D721Med (cell line): ENCODE data around the gene GPR146.
"Not testable (repeated sequence)": the region's sequence is repeated elsewhere in the genome, so short reads cannot be mapped to it uniquely, and the experiment has no call there.

Source experiments
- DNase-seq: peaks from one replicate; pipeline ENCODE4 v3.0.0; 2011; ENCODE audit warnings: low spot score; ENCODE audit not compliant: insufficient read length
- FAIRE-seq: peaks from 2 replicates; lab custom pipeline; 2011; peaks lifted over from hg19 to GRCh38; lab: Jason Lieb, UNC
- TF ChIP-seq, protein P1 (sequence below): IDR thresholded peaks from 2 replicates; pipeline ENCODE4 v1.5.1; 2012; ENCODE audit warnings: mild to moderate bottlenecking, control low read depth; ENCODE audit not compliant: insufficient read depth; ENCODE audit errors: missing control alignments

The GPR146 gene

DNA sequence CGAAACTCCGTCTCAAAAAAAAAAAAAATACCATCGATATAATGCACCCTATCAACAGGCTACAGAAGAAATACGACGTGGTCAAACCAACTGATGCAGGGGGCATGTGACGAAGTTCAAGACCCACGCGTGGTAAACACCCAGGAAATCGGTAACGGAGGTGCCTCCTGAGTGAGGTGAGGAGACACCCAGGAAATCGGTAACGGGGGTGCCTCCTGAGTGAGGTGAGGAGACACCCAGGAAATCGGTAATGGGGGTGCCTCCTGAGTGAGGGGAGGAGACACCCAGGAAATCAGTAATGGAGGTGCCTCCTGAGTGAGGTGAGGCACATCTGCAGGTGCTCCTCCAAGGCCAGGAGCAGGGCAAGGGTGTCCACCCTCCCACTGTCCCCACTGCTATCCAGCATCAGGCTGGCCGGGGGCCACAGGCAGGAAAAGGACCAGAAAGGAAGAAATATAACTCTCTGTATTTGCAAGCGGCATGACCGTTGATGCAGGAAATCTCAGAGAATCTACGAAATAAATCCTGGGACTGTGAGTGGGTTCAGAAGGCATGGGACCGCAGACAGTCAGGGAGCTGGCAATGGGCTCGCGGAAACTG lies 10.7 kb upstream of the GPR146 start:
- no peak for FAIRE-seq
- TF ChIP-seq, protein P1, sequence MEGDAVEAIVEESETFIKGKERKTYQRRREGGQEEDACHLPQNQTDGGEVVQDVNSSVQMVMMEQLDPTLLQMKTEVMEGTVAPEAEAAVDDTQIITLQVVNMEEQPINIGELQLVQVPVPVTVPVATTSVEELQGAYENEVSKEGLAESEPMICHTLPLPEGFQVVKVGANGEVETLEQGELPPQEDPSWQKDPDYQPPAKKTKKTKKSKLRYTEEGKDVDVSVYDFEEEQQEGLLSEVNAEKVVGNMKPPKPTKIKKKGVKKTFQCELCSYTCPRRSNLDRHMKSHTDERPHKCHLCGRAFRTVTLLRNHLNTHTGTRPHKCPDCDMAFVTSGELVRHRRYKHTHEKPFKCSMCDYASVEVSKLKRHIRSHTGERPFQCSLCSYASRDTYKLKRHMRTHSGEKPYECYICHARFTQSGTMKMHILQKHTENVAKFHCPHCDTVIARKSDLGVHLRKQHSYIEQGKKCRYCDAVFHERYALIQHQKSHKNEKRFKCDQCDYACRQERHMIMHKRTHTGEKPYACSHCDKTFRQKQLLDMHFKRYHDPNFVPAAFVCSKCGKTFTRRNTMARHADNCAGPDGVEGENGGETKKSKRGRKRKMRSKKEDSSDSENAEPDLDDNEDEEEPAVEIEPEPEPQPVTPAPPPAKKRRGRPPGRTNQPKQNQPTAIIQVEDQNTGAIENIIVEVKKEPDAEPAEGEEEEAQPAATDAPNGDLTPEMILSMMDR, result no peak
- DNase-seq, result no peak

DNA sequence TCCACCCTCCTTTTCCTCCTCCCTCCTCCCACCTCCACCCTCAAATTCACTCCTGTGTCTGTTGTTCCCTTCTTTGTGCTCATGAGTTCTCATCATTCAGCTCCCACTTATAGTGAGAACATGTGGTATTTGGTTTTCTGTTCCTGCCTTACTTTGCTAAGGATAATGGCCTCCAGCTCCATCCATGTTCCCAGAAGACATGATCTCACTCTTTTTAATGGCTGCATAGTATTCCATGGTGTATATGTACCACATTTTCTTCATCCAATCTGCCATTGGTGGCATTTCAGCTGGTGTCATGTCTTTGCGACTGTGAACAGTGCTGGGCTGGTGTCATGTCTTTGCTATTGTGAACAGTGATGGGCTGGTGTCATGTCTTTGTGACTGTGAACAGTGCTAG lies 9.6 kb upstream of the GPR146 start:
- not testable (repeated sequence) for FAIRE-seq, DNase-seq

DNA sequence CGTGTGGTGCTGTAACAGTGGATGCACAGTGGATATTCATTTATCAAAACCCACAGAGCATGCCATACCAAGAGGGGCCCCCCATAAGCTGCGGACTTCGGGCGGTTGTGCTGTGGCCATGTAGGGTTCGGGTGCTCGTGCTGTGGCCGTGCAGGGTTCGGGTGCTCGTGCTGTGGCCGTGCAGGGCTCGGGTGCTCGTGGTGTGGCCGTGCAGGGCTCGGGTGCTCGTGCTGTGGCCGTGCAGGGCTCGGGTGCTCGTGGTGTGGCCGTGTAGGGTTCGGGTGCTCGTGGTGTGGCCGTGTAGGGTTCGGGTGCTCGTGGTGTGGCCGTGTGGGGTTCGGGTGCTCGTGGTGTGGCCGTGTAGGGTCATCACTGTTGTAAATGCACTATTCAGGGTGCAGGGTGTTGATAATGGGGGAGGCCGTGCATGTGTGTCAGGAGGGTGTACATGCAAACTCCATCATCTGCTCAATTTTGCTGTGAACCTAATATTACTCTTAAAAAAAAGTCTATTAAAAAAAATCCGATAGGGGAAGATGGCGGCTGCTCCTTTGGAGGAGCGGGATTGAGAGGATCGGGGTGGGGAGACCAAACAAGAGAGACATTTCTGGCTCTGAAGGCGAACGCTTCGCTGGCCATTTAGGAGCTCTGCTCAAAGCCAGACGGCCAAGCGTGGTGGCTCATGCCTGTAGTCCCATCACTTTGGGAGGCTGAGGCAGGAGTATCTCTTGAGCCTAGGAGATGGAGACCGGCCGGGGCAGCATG lies 8.0 kb upstream of the GPR146 start:
- not testable (repeated sequence) for FAIRE-seq, DNase-seq

DNA sequence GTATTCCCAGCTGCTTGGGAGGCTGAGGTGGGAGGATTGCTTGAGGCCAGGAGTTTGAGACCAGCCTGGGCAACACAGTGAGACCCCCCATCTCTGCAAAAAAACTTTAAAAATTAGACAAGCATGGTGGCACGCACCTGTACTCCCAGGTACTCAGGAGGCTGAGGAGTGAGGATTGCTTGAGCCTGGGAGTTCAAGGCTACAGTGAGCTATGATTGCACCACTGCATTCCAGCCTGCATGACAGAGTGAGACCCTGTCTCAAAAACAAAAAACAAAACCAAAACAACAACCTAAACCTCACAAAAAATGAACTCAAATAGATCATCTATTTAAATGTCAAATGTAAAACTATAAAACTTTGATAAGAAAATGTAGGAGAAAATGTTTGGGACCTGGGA lies 4.1 kb upstream of the GPR146 start:
- FAIRE-seq, DNase-seq: not testable (repeated sequence)

DNA sequence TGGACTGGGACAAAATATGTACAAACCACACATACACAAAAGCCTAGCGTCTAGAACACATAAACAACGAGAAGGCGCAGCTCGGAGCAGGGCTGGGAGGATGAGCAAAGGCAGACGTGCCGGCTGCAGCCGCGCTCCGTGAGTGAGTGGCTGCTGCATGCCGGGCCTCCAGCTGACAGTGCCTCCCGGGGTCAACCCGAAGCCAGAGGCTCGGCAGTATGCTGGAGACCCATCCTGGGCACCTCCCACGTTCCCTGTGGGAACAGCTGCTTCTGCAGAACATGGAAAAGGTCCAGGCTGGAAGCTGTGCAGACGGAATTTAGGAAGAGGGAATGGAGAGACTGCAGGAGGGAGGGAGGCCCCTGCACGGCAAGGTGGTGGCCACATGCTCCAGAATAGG lies 3.6 kb upstream of the GPR146 start:
- TF ChIP-seq, protein P1, result no peak
- no peak for FAIRE-seq
- no peak for DNase-seq

DNA sequence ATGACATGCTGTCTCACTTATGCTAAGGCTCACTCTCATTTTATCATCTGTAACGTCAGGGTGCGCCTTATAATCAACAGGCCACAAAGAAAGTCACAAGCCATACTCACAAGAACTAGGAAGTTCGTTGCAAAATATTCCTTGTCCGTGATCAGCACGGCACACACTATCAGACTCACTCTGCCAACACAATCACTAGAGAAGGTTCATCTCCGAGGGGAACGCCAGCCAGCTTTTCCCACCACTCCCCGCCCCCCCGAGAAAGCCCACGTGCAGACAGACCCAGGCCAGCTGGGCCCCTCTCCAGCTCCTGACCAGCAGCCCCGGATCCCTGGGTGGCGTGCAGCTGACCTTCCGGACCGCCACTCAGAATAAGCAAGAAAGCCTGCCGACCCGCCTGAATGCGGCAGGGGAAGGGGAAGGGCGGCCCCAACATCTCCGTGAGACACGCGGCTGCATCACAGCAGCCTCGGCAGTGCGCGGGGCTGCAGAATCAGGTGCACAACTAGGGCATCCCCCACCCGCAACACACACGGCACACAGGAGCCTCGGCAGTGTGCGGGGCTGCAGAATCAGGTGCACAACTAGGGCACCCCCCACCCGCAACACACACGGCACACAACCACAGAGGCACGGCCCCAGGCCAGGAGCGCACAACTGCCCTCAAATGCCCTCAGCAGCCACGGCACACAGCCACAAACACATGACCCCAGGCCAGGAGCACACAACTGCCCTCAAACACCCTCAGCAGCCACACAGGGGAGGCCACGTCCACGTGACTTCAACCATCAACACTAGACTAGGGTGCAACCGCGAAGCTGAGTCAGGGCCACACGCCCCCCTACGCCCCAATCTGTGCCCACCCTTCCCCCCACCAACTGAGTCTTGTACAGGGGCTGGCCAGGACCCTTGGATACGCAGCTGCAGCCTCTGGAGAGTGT lies 2.5 kb upstream of the GPR146 start:
- DNase-seq, result no peak
- FAIRE-seq, result no peak
- TF ChIP-seq, protein P1, result no peak

DNA sequence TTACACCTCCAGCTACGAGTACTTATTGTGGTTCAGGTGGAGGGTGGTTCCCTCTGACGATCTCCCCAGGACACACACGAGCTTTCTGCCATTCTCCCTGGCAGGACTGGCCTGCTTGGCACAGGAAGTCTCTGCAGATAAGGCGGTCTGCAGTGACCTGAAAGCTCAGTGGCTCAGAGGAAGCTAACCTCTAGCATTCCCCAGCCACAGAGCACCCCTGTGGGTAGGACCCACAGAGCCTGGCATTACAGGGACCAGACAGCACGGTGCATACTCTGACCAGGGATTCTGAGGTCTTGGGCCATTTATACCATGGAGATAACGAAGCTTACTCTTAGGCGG lies 1.9 kb upstream of the GPR146 start:
- DNase-seq, result no peak
- no peak for FAIRE-seq
- TF ChIP-seq, protein P1, result no peak

DNA sequence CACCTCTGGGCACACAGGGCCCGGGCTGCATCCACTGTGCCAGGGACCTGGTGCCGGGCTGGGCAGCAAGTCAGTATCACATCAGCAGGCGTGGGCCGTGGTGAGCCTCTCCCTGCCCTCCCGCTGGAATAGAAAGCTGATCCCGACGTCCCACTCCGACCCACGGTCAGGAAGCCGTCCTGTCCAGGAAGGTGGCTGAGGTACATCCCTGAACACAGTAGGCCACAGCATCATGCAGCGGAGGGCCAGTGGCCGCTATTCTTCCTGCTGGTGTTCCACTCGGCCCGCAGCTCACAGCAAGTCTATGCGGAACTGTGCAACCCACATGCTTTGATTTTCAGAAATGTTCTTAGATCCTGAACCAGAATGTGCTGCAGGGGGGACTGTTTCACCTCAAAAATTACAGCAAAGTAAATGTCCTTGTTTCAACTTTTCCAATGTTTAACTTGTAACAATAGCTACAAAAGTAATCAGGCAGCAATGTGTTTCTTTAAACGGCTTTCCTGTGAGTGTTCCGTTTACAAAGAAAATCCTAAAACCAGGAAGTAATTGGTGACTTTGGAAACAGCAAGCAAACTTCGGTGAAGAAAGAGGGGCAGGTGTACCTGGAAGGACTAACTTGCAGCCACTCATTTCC lies 676 bp upstream of the GPR146 start:
- TF ChIP-seq, protein P1, result no peak
- FAIRE-seq (no peak), DNase-seq (no peak)
